ENCODE results near the gene TBPL1. TPM values are rescaled to one million over a fixed set of nuclear protein-coding genes. Genes with fewer than 3 reads are reported as not detected.
A peak's percentile ranks its signal among the peaks of the same experiment; 100 is the strongest.

The TBPL1 gene
- total RNA-seq, 2 donors from 2014 or later, result 27.7 to 30.8 TPM

DNA sequence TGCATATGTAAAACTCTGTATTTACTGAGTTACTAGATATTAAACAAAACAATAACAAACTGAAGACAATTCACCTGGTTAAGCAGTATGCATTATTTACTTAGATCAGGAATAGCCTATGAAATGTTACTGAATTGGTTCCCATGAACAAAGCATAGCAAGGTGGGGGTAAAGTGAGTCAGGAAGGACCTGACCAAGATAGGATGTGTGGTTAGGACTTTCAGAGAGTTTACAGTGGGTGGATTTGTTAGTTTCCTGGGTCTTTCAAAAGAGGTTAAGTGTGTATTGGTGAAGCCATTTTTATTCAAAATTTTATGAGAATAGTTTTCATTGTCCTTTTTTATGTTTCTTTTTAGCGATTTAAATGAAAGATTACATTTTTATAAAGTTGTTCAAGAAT is 32.9 kb downstream of the TBPL1 start:
- H3K27me3 ChIP-seq (replicated peaks; ENCODE audit: insufficient read depth), result no peaks in the 10 kb centered on the region
- WGBS, result 70% methylated on average over 1 of the region's 1 CpG
- H3K36me3 ChIP-seq, result no peaks in the 10 kb centered on the region
- H3K27ac ChIP-seq, result peak overlapping the region; percentile 19 to 50
- H3K9me3 ChIP-seq, result no peaks in the 10 kb centered on the region
- H3K4me1 ChIP-seq (replicated peaks), result peaks cover 1% of the 10 kb centered on the region
- intact Hi-C loops (cut with DNase I), result no loop called here
- H3K4me3 ChIP-seq, result no peak overlapping the region
- DNase-seq (ENCODE audit: low spot score), result no peak
- TF ChIP-seq POLR2AphosphoS5 (IDR thresholded peaks at IDR 0.05) (no peak), POLR2A (IDR thresholded peaks at IDR 0.05) (no peak), CTCF (IDR thresholded peaks at IDR 0.05) (no peak)

DNA sequence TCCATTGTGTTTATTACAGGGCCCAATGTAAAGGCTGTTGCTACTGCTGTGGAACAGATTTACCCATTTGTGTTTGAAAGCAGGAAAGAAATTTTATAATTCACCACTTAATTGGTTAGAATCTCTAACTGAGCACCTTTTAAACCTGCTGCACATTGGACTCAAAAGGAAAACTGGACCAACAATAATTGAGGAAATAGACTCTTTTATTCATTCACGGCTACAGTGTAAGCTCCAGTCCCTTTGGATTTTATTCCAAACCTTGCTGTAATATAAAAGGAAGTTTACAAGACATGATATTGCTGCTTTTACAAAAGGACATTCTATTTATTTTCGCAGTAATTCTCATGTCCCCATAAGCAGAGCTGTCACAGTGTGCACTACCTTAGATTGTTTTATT is 33.9 kb downstream of the TBPL1 start:
- H3K4me1 ChIP-seq (replicated peaks), result peaks cover 2% of the 10 kb centered on the region
- no peak overlapping the region for H3K4me3 ChIP-seq
- H3K27ac ChIP-seq, result peak overlapping the region in 1 of 2 donors; percentile 19
- H3K36me3 ChIP-seq, result no peaks in the 10 kb centered on the region
- intact Hi-C loops (cut with DNase I), result no loop called here
- H3K9me3 ChIP-seq, result no peaks in the 10 kb centered on the region
- TF ChIP-seq POLR2AphosphoS5 (IDR thresholded peaks at IDR 0.05) (no peak), CTCF (IDR thresholded peaks at IDR 0.05) (no peak), POLR2A (IDR thresholded peaks at IDR 0.05) (no peak)
- DNase-seq (ENCODE audit: low spot score), result no peak
- WGBS, result 45% methylated on average over 2 of the region's 2 CpGs
- H3K27me3 ChIP-seq (replicated peaks; ENCODE audit: insufficient read depth), result no peaks in the 10 kb centered on the region

DNA sequence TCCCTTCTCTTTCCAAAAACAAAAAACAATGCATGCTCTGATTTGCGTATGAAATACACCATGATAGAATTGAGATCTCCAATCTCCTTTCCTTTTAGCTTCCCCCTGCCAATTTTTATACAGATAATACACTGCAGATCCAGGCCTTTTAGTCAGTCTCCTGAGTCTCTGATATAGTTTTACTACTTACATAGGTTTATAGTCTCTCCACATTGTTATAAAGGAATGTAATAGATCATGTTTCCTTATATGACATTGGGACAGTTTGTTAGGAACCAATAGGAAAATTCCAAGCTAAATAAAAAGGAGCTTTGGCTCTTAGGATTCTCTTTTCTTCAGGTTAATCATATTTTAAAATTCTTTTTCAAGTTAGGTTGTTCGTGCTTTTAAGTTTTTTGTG is 36.5 kb downstream of the TBPL1 start:
- WGBS, result 93% methylated on average over 2 of the region's 2 CpGs
- Histone ChIP-seq H3K27me3 (replicated peaks; ENCODE audit: insufficient read depth) (no peaks in the 10 kb centered on the region), H3K4me3 (no peak overlapping the region), H3K4me1 (replicated peaks) (peaks cover 8% of the 10 kb centered on the region), H3K9me3 (no peaks in the 10 kb centered on the region), H3K27ac (peak overlapping the region in 1 of 2 donors; percentile 1), H3K36me3 (no peaks in the 10 kb centered on the region)
- DNase-seq (ENCODE audit: low spot score), result no peak
- TF ChIP-seq CTCF (IDR thresholded peaks at IDR 0.05), result no peak
- no peak for TF ChIP-seq POLR2AphosphoS5 (IDR thresholded peaks at IDR 0.05)
- no peak for TF ChIP-seq POLR2A (IDR thresholded peaks at IDR 0.05)
- intact Hi-C loops (cut with DNase I), result no loop called here

- Histone ChIP-seq H3K4me1 (replicated peaks) (peaks cover 8% of the 10 kb centered on the region), H3K4me3 (no peak overlapping the region), H3K36me3 (no peaks in the 10 kb centered on the region), H3K27ac (peak overlapping the region in 1 of 2 donors; percentile 42), H3K9me3 (no peaks in the 10 kb centered on the region), H3K27me3 (replicated peaks; ENCODE audit: insufficient read depth) (no peaks in the 10 kb centered on the region)
- no peak for TF ChIP-seq POLR2AphosphoS5 (IDR thresholded peaks at IDR 0.05)
- no peak for TF ChIP-seq POLR2A (IDR thresholded peaks at IDR 0.05)
- no peak for TF ChIP-seq CTCF (IDR thresholded peaks at IDR 0.05)
- WGBS, result 98% methylated on average over 1 of the region's 1 CpG
- DNase-seq (ENCODE audit: low spot score), result no peak
- intact Hi-C loops (cut with DNase I), result no loop called here
These were observed 37.3 kb downstream of the TBPL1 start for GRCh38 chr6:133990321-133990720.

DNA sequence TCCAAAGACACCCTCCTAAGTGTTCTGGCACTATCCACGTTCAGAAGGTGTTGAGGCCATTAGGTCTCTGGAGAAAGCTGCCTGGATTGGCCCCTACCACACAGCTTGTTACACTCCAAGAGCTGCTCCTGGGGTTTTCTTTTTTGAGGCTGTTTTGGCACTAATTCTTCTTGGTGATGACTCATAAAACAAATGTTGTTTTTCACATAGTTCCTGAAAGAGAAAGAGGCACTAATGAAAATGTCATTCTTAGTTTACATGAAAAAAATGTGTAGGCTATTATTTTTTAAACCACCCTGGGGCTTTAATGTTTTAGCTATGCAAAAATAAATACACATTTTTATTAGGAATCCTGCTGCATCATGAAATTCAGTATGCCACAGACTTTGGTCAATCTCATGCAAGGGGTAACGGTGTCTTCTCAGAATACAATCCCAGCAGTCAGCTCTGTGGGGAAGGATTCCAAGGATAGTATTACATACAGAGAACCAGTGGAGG is 38.1 kb downstream of the TBPL1 start:
- TF ChIP-seq CTCF (IDR thresholded peaks at IDR 0.05), result no peak
- TF ChIP-seq POLR2A (IDR thresholded peaks at IDR 0.05), result no peak
- no peak for TF ChIP-seq POLR2AphosphoS5 (IDR thresholded peaks at IDR 0.05)
- peak overlapping the region; percentile 15 to 42 for H3K27ac ChIP-seq
- intact Hi-C loops (cut with DNase I), result no loop called here

More for the DNA sequence above, 38.1 kb downstream of the TBPL1 start:
- peaks cover 8% of the 10 kb centered on the region for H3K4me1 ChIP-seq (replicated peaks)
- no peaks in the 10 kb centered on the region for H3K27me3 ChIP-seq (replicated peaks; ENCODE audit: insufficient read depth)
- H3K36me3 ChIP-seq, result no peaks in the 10 kb centered on the region
- no peak for DNase-seq (ENCODE audit: low spot score)
- no peaks in the 10 kb centered on the region for H3K9me3 ChIP-seq
- no peak overlapping the region for H3K4me3 ChIP-seq
- 12% methylated on average over 2 of the region's 2 CpGs for WGBS

Measured in prostate gland (tissue), 2 donors.